CD4-positive, alpha-beta memory T cell (primary cell): ENCODE results near the gene PPM1A. TPM values are rescaled to one million over a fixed set of nuclear protein-coding genes. Genes with fewer than 3 reads are reported as not detected.

Source experiments
- CTCF ChIA-PET: fragments of 350-600 bp; sonication (Branson Sonifier 250); formaldehyde crosslinking; loops from one replicate; lab custom pipeline; 2021; ENCODE audit warnings: inconsistent platforms; ENCODE audit not compliant: partially characterized antibody; lab: Charles Lee
- POLR2A ChIA-PET: fragments of 350-600 bp; sonication (Branson Sonifier 250); formaldehyde crosslinking; loops from one replicate; lab custom pipeline; 2021; ENCODE audit not compliant: partially characterized antibody; lab: Charles Lee
- DNase-seq, 5 donors: peaks; one replicate each; pipeline versions ENCODE4 v3.0.0 to v3.0.0-alpha.2; 2020 to 2022; ENCODE audit warnings: mixed read lengths in 1 of 5
- H3K27ac ChIP-seq: one replicate; pipeline ENCODE4 v1.7.0; 2013; ENCODE audit warnings: low read depth, low read length
- H3K27me3 ChIP-seq: 2 replicates; pipeline ENCODE4 v1.7.0; 2013; ENCODE audit warnings: mild to moderate bottlenecking, low read length, moderate library complexity; ENCODE audit not compliant: insufficient read depth
- H3K36me3 ChIP-seq: 2 replicates; pipeline ENCODE4 v1.7.0; 2013; ENCODE audit warnings: mild to moderate bottlenecking, low read length, moderate library complexity; ENCODE audit not compliant: insufficient read depth
- H3K4me1 ChIP-seq: 2 replicates; pipeline ENCODE4 v1.7.0; 2013; ENCODE audit warnings: mild to moderate bottlenecking, low read length, moderate library complexity; ENCODE audit not compliant: insufficient read depth
- H3K4me3 ChIP-seq, 2 donors: one replicate each; pipeline ENCODE4 v1.7.0; 2013; ENCODE audit warnings: low read length in 2 of 2, mild to moderate bottlenecking in 1 of 2
- H3K9me3 ChIP-seq, 2 donors: one replicate each; pipeline ENCODE4 v1.7.0; 2013; ENCODE audit warnings: low read length in 2 of 2, control low read depth in 1 of 2; ENCODE audit not compliant: control insufficient read depth in 1 of 2
- H3K27ac Mint-ChIP-seq, 7 donors: one replicate each; pipeline ENCODE4 v1.8.0; 2020 to 2021; ENCODE audit warnings: mixed read lengths in 7 of 7, mild to moderate bottlenecking in 6 of 7, inconsistent platforms in 3 of 7, moderate library complexity in 3 of 7
- H3K27me3 Mint-ChIP-seq, 2 donors: one replicate each; pipeline ENCODE4 v1.8.0; 2020 to 2021; ENCODE audit warnings: mixed read lengths in 2 of 2
- H3K36me3 Mint-ChIP-seq, 2 donors: one replicate each; pipeline ENCODE4 v1.8.0; 2020 to 2021; ENCODE audit warnings: mixed read lengths in 2 of 2, inconsistent platforms in 1 of 2, mild to moderate bottlenecking in 1 of 2
- H3K4me1 Mint-ChIP-seq, 4 donors: one replicate each; pipeline ENCODE4 v1.8.0; 2020 to 2021; ENCODE audit warnings: mixed read lengths in 4 of 4, mild to moderate bottlenecking in 1 of 4
- H3K4me3 Mint-ChIP-seq, 8 donors: one replicate each; pipeline ENCODE4 v1.8.0; 2020 to 2021; ENCODE audit warnings: mixed read lengths in 8 of 8, mild to moderate bottlenecking in 7 of 8, moderate library complexity in 6 of 8, inconsistent platforms in 3 of 8
- H3K9me3 Mint-ChIP-seq, 8 donors: one replicate each; pipeline ENCODE4 v1.8.0; 2020 to 2021; ENCODE audit warnings: mixed read lengths in 8 of 8, mild to moderate bottlenecking in 5 of 8, inconsistent platforms in 3 of 8, moderate library complexity in 1 of 8
- intact Hi-C: fragments of 100-400 bp; cut with micrococcal nuclease; formaldehyde crosslinking; loops from one replicate; pipeline ENCODE4 v1.15.1; 2023
- polyA plus RNA-seq, 2 donors: library from polyadenylated mRNA; unstranded; fragments of 300-500 nt; fragmentation: Illumina TruSeq; gene quantifications; one replicate each; pipeline ENCODE4 v1.2.3, GENCODE V29; 2021
- total RNA-seq, 2 experiments: library from RNA; stranded (reverse); gene quantifications; one replicate each; pipeline ENCODE4 v1.2.3, GENCODE V29; 2021

The PPM1A gene
- total and polyA plus RNA-seq, 4 experiments from 2014 or later = 14.8 to 48.5 (median 33.6) TPM

GRCh38 chr14:60215520-60216420 is 33.3 kb upstream of the PPM1A start:
- DNase-seq = no peak
- Histone ChIP-seq H3K4me3 (no peak overlapping the region), H3K27ac (no peak overlapping the region), H3K9me3 (no peaks in the 10 kb centered on the region), H3K4me1 (no peaks in the 10 kb centered on the region), H3K36me3 (no peaks in the 10 kb centered on the region), H3K27me3 (no peaks in the 10 kb centered on the region)
- no peaks in the 10 kb centered on the region for H3K36me3 Mint-ChIP-seq
- peaks cover 3 to 6% of the 10 kb centered on the region in 2 donors for H3K27me3 Mint-ChIP-seq
- no peak overlapping the region for H3K4me3 Mint-ChIP-seq
- CTCF ChIA-PET = interaction anchor here (3.3 kb wide), 1 partner anchor 250 kb away, joined by 9 read pairs; no protein-coding TSS in a partner anchor
- H3K9me3 Mint-ChIP-seq = no peaks in the 10 kb centered on the region
- no peak overlapping the region for H3K27ac Mint-ChIP-seq
- intact Hi-C loops = no loop called here
- POLR2A ChIA-PET = no interaction called here
- H3K4me1 Mint-ChIP-seq = peaks cover 0 to 3% (median 0%) of the 10 kb centered on the region in 4 donors

- Mint-ChIP-seq H3K4me3 (no peak overlapping the region), H3K9me3 (no peaks in the 10 kb centered on the region), H3K27ac (no peak overlapping the region), H3K4me1 (peaks cover 0 to 3% (median 0%) of the 10 kb centered on the region in 4 donors), H3K27me3 (peaks cover 0 to 6% of the 10 kb centered on the region in 2 donors), H3K36me3 (no peaks in the 10 kb centered on the region)
- DNase-seq = no peak
- Histone ChIP-seq H3K4me3 (no peak overlapping the region), H3K27me3 (no peaks in the 10 kb centered on the region), H3K9me3 (no peaks in the 10 kb centered on the region), H3K27ac (no peak overlapping the region), H3K4me1 (no peaks in the 10 kb centered on the region), H3K36me3 (no peaks in the 10 kb centered on the region)
- CTCF ChIA-PET = interaction anchor here (1.1 to 3.3 kb wide), 2 partner anchors 47 to 252 kb away, joined by 3 to 9 read pairs; no protein-coding TSS in a partner anchor
- POLR2A ChIA-PET = no interaction called here
- intact Hi-C loops = no loop called here
Measured at GRCh38 chr14:60217713-60218112, 31.3 kb upstream of the PPM1A start.

- Mint-ChIP-seq H3K4me3 (no peak overlapping the region), H3K27ac (no peak overlapping the region), H3K9me3 (no peaks in the 10 kb centered on the region), H3K27me3 (no peaks in the 10 kb centered on the region), H3K36me3 (no peaks in the 10 kb centered on the region), H3K4me1 (peaks cover 0 to 3% (median 0%) of the 10 kb centered on the region in 4 donors)
- Histone ChIP-seq H3K4me1 (no peaks in the 10 kb centered on the region), H3K27ac (no peak overlapping the region), H3K9me3 (no peaks in the 10 kb centered on the region), H3K36me3 (no peaks in the 10 kb centered on the region), H3K27me3 (no peaks in the 10 kb centered on the region), H3K4me3 (no peak overlapping the region)
- CTCF ChIA-PET = interaction anchor here (1.1 kb wide), 1 partner anchor 255 kb away, joined by 3 read pairs; no protein-coding TSS in a partner anchor
- DNase-seq = no peak
- POLR2A ChIA-PET = no interaction called here
- intact Hi-C loops = no loop called here
Measured at GRCh38 chr14:60220084-60220483, 28.9 kb upstream of the PPM1A start.

GRCh38 chr14:60220917-60221316 is 28.1 kb upstream of the PPM1A start:
- Mint-ChIP-seq H3K27me3 (no peaks in the 10 kb centered on the region), H3K27ac (no peak overlapping the region), H3K4me1 (peaks cover 0 to 3% (median 0%) of the 10 kb centered on the region in 4 donors), H3K9me3 (no peaks in the 10 kb centered on the region), H3K4me3 (no peak overlapping the region), H3K36me3 (no peaks in the 10 kb centered on the region)
- H3K36me3 ChIP-seq = no peaks in the 10 kb centered on the region
- no peak overlapping the region for H3K4me3 ChIP-seq
- ChIA-PET CTCF (interaction anchor here (1.1 kb wide), 1 partner anchor 256 kb away, joined by 3 read pairs; no protein-coding TSS in a partner anchor), POLR2A (no interaction called here)
- no peaks in the 10 kb centered on the region for H3K9me3 ChIP-seq
- no peak for DNase-seq
- intact Hi-C loops = no loop called here
- no peaks in the 10 kb centered on the region for H3K4me1 ChIP-seq
- no peaks in the 10 kb centered on the region for H3K27me3 ChIP-seq
- H3K27ac ChIP-seq = no peak overlapping the region

GRCh38 chr14:60221457-60221856 is 27.6 kb upstream of the PPM1A start:
- ChIA-PET POLR2A (no interaction called here), CTCF (interaction anchor here (1.1 kb wide), 1 partner anchor 32 kb away, joined by 3 read pairs; no protein-coding TSS in a partner anchor)
- Mint-ChIP-seq H3K9me3 (no peaks in the 10 kb centered on the region), H3K27ac (no peak overlapping the region), H3K27me3 (no peaks in the 10 kb centered on the region), H3K36me3 (no peaks in the 10 kb centered on the region), H3K4me1 (peaks cover 0 to 3% (median 0%) of the 10 kb centered on the region in 4 donors), H3K4me3 (no peak overlapping the region)
- H3K27me3 ChIP-seq = no peaks in the 10 kb centered on the region
- no peak for DNase-seq
- H3K4me1 ChIP-seq = no peaks in the 10 kb centered on the region
- no peak overlapping the region for H3K27ac ChIP-seq
- H3K4me3 ChIP-seq = no peak overlapping the region
- intact Hi-C loops = no loop called here
- H3K36me3 ChIP-seq = no peaks in the 10 kb centered on the region
- no peaks in the 10 kb centered on the region for H3K9me3 ChIP-seq

- POLR2A ChIA-PET = no interaction called here
- no peaks in the 10 kb centered on the region for H3K27me3 Mint-ChIP-seq
- Histone ChIP-seq H3K36me3 (no peaks in the 10 kb centered on the region), H3K9me3 (no peaks in the 10 kb centered on the region), H3K27me3 (no peaks in the 10 kb centered on the region), H3K4me3 (no peak overlapping the region), H3K4me1 (no peaks in the 10 kb centered on the region), H3K27ac (no peak overlapping the region)
- intact Hi-C loops = no loop called here
- no peak for DNase-seq
- no peaks in the 10 kb centered on the region for H3K9me3 Mint-ChIP-seq
- no peak overlapping the region for H3K4me3 Mint-ChIP-seq
- no peaks in the 10 kb centered on the region for H3K36me3 Mint-ChIP-seq
- CTCF ChIA-PET = no interaction called here
- no peak overlapping the region for H3K27ac Mint-ChIP-seq
- peaks cover 0 to 3% (median 0%) of the 10 kb centered on the region in 4 donors for H3K4me1 Mint-ChIP-seq
Measured at GRCh38 chr14:60222820-60223219, 26.2 kb upstream of the PPM1A start.

GRCh38 chr14:60225265-60225664 is 23.8 kb upstream of the PPM1A start:
- no peak for DNase-seq
- Histone ChIP-seq H3K36me3 (no peaks in the 10 kb centered on the region), H3K4me1 (no peaks in the 10 kb centered on the region), H3K27me3 (no peaks in the 10 kb centered on the region), H3K27ac (no peak overlapping the region), H3K4me3 (no peak overlapping the region), H3K9me3 (no peaks in the 10 kb centered on the region)
- no peaks in the 10 kb centered on the region for H3K4me1 Mint-ChIP-seq
- H3K27ac Mint-ChIP-seq = no peak overlapping the region
- H3K9me3 Mint-ChIP-seq = no peaks in the 10 kb centered on the region
- CTCF ChIA-PET = no interaction called here
- H3K4me3 Mint-ChIP-seq = no peak overlapping the region
- POLR2A ChIA-PET = interaction anchor here (1.0 kb wide), 1 partner anchor 23 kb away, joined by 3 read pairs; no protein-coding TSS in a partner anchor
- no peaks in the 10 kb centered on the region for H3K27me3 Mint-ChIP-seq
- no peaks in the 10 kb centered on the region for H3K36me3 Mint-ChIP-seq
- intact Hi-C loops = no loop called here
